Jurkat, Clone E6-1 (cell line): ENCODE results near the gene SLC39A7.
A peak's percentile ranks its signal among the peaks of the same experiment; 100 is the strongest.

Experiments used
- DNase-seq: peaks from one replicate; pipeline ENCODE4 v3.0.0-alpha.2; 2011; ENCODE audit warnings: low read depth, low spot score
- H3K4me3 ChIP-seq: 2 replicates; pipeline ENCODE4 v1.5.1; 2011; ENCODE audit warnings: mild to moderate bottlenecking, low read length, control low read depth, moderate library complexity

The SLC39A7 gene

GRCh38 chr6:33202799-33203198 lies 2.1 kb downstream of the SLC39A7 start:
- no peak overlapping the region for H3K4me3 ChIP-seq
- DNase-seq = no peak

- DNase-seq = no peak
- peak overlapping the region; percentile 85 for H3K4me3 ChIP-seq
These were observed 2.9 kb downstream of the SLC39A7 start for GRCh38 chr6:33203443-33204164.

DNA sequence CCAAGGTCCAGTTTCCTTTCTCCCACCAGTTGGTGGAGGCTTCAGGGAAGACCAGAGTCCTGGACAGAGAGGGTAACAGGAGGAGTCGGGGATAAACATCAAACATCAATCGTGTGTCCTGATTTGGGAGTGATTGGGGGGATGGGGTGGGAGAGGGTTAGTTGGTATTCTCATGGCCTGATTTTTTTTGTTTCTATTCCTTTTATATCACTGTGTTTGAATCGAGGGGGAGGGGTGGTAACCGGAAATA lies 3.4 kb downstream of the SLC39A7 start:
- DNase-seq = no peak
- H3K4me3 ChIP-seq = peak overlapping the region; percentile 85

- peak within 1 kb of the TSS; percentile 85 for H3K4me3 ChIP-seq
These were observed 3.9 kb downstream of the SLC39A7 start, which contains the start of gene HSD17B8 for GRCh38 chr6:33204415-33205190. TSS of gene HSD17B8 (plus strand) at chr6:33204655. CDS start at chr6:33204669, 14 bp downstream.

GRCh38 chr6:33205191-33206026 lies 4.7 kb downstream of the SLC39A7 start:
- H3K4me3 ChIP-seq = peak overlapping the region; percentile 85
- DNase-seq = no peak

More at GRCh38 chr6:33204415-33205190, 3.9 kb downstream of the SLC39A7 start, which contains the start of gene HSD17B8:
- peak; percentile 87 for DNase-seq

- DNase-seq = no peak
- H3K4me3 ChIP-seq = no peak overlapping the region
These were observed 5.6 kb downstream of the SLC39A7 start for GRCh38 chr6:33206027-33206863.

GRCh38 chr6:33206864-33207551 lies 6.3 kb downstream of the SLC39A7 start:
- DNase-seq = no peak
- H3K4me3 ChIP-seq = peak overlapping the region; percentile 81; the same call in 1 of the 2 replicates

- DNase-seq = no peak
- peak overlapping the region; percentile 81 for H3K4me3 ChIP-seq
These were observed 7.0 kb downstream of the SLC39A7 start for GRCh38 chr6:33207552-33208090.

GRCh38 chr6:33208091-33208967 lies 7.7 kb downstream of the SLC39A7 start, which contains the start of gene RING1:
TSS of gene RING1 (plus strand) at chr6:33208500. CDS start at chr6:33208823, 323 bp downstream.
- H3K4me3 ChIP-seq = peak within 1 kb of the TSS; percentile 81
- DNase-seq = peak; percentile 54

DNA sequence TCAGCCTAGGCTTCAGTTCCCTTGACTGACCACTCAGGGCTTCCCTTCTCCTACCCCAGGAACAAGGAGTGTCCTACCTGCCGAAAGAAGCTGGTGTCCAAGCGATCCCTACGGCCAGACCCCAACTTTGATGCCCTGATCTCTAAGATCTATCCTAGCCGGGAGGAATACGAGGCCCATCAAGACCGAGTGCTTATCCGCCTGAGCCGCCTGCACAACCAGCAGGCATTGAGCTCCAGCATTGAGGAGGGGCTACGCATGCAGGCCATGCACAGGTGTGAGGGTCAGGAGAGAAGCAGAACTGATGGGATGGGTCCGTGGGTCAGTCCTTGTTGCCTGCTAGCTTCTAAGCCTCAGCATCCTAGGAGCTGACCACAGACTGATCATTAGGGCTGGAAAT lies 9.2 kb downstream of the SLC39A7 start:
- DNase-seq = no peak
- H3K4me3 ChIP-seq = no peak overlapping the region

DNA sequence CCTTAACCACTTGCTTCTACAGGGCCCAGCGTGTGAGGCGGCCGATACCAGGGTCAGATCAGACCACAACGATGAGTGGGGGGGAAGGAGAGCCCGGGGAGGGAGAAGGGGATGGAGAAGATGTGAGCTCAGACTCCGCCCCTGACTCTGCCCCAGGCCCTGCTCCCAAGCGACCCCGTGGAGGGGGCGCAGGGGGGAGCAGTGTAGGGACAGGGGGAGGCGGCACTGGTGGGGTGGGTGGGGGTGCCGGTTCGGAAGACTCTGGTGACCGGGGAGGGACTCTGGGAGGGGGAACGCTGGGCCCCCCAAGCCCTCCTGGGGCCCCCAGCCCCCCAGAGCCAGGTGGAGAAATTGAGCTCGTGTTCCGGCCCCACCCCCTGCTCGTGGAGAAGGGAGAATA lies 10.5 kb downstream of the SLC39A7 start:
- DNase-seq = no peak
- H3K4me3 ChIP-seq = no peak overlapping the region

- DNase-seq = no peak
- H3K4me3 ChIP-seq = no peak overlapping the region
These were observed 11.2 kb downstream of the SLC39A7 start for GRCh38 chr6:33211666-33212422.

DNA sequence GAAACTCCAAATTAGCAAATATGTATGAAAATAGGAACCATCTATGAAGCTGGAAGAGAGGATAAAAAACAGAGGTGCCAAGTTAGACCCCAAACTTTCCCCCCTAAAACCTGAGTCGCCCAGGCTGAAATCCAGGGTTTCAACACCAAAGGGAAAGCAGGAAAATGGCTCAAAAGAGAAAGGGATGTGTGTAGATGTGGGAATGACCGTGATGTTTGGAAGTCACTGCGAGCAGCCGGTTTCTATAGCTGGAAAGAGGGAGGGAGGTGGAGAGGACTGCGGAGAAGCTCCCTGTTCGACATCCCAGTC lies 12.1 kb downstream of the SLC39A7 start:
- no peak for DNase-seq
- H3K4me3 ChIP-seq = no peak overlapping the region

DNA sequence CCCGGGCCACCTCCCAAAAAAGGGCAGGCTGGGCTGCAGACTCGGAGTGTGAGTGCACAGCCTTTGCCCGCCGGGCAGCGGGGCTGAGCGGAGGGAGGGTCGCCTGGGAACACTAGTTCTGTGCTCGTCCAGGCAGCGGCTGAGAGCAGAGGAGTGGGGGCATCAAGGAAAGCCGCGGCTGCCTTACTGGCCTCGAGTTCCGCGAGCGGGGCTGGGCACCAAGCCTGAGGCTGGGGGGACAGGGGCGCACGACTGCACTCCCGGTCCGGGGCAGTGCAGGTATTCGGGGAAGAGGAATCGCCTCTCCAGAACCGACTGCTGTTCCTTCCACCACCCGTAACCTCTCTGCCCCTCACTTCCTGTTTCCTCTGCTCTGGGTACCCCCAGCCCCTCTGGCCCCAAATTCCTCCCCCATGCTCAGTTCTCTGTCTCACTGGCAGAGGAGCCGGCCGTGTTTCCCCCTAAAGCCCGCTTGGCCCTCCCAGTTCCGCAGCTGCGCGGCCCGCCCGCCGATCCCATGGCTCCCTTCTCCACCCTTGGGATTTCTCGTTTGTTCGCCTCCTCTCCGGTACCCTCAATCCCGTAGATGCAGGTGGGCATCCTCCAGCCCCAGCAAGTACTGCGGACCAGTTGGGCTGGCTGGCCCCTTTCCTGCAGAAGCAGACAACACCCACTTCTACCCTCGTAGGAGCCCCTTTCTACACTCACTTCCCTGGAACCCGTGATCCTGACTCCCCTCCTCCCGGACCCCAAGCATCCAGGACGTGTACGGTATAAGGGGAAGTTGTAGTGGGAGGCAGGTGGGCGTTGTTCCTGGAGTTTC lies 12.7 kb downstream of the SLC39A7 start:
- no peak for DNase-seq
- H3K4me3 ChIP-seq = no peak overlapping the region

GRCh38 chr6:33213989-33214335 lies 13.3 kb downstream of the SLC39A7 start:
- no peak for DNase-seq
- no peak overlapping the region for H3K4me3 ChIP-seq
